Measurements from ENCODE around the gene NPM1. TPM values are rescaled to one million over a fixed set of nuclear protein-coding genes. Genes with fewer than 3 reads are reported as not detected.

The NPM1 gene, protein sequence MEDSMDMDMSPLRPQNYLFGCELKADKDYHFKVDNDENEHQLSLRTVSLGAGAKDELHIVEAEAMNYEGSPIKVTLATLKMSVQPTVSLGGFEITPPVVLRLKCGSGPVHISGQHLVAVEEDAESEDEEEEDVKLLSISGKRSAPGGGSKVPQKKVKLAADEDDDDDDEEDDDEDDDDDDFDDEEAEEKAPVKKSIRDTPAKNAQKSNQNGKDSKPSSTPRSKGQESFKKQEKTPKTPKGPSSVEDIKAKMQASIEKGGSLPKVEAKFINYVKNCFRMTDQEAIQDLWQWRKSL
- 774 to 814 TPM (median 795 TPM) in 3 replicates for total RNA-seq
- long read RNA-seq, transcript NPM1-201 (11 exons, 1,758 nt): major isoform, 511 of 574 reads
- long read RNA-seq, transcript NPM1-202 (10 exons, 1,237 nt): minor isoform, 13 of 574 reads
- long read RNA-seq, transcript NPM1-203 (10 exons, 1,598 nt): minor isoform, 30 of 574 reads
- long read RNA-seq, partial matches to known transcripts: 7 of 574 reads
- long read RNA-seq, other reads (novel, unspliced or antisense): 11 of 574 reads

DNA sequence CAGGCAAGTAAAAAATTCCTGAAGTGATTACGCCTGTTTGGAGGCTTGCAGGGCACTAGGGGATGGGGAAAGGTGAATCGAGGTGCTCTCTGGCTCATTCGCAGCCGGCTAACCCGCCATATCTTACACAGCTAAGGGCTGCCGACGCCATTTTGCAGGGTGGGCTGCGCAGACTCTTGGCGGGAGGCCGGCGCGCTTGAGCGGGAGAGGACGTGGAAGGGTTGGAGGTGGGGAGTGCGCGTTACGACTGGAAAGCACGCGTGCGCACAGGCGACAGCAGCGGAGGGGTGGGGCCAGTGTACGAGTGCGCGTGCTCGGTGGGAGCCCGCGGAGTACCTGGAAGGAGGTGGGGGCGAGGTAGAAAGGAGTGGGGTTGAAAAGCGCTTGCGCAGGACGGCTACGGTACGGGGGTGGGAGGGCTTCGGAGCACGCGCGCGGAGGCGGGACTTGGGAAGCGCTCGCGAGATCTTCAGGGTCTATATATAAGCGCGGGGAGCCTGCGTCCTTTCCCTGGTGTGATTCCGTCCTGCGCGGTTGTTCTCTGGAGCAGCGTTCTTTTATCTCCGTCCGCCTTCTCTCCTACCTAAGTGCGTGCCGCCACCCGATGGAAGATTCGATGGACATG, at the start of gene NPM1:
Gene NPM1, plus strand, starts transcription at position 505 of the 625 bp plus-strand sequence. Its CDS starts 100 bp downstream, at position 605.
- peak within 1 kb of the TSS; percentile 96 for H3K4me3 Mint-ChIP-seq (ENCODE audit: unreplicated experiment)

DNA sequence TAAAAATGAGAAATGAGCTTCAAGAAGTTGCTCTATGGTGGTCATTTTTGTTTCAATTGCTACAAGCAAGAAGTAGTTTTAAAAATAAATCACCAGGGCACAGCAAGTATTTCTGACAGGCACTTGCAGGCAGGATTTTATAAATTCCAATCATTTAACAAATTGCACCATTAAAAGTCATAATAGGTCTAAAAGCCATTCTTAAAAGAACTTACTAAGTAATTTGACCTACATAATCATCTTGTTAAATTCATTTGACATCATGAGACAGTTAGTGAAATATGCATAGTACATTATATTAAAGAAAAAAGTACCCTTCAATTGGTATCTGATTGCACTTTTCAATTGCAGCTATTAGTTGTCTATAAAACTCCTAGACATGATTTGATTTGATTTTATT, 47.6 kb upstream of the NPM1 start:
- Mint-ChIP-seq H3K36me3 (ENCODE audit: low read depth) (peaks cover 2% of the 10 kb centered on the region), H3K27me3 (ENCODE audit: low read depth) (peaks cover 35% of the 10 kb centered on the region), H3K9me3 (ENCODE audit: low read depth) (no peaks in the 10 kb centered on the region), H3K4me3 (ENCODE audit: unreplicated experiment) (no peak overlapping the region), H3K27ac (ENCODE audit: unreplicated experiment) (no peak overlapping the region), H3K4me1 (ENCODE audit: low read depth) (no peaks in the 10 kb centered on the region)
- no peak for DNase-seq (ENCODE audit: low spot score)
- TF ChIP-seq, protein P1, sequence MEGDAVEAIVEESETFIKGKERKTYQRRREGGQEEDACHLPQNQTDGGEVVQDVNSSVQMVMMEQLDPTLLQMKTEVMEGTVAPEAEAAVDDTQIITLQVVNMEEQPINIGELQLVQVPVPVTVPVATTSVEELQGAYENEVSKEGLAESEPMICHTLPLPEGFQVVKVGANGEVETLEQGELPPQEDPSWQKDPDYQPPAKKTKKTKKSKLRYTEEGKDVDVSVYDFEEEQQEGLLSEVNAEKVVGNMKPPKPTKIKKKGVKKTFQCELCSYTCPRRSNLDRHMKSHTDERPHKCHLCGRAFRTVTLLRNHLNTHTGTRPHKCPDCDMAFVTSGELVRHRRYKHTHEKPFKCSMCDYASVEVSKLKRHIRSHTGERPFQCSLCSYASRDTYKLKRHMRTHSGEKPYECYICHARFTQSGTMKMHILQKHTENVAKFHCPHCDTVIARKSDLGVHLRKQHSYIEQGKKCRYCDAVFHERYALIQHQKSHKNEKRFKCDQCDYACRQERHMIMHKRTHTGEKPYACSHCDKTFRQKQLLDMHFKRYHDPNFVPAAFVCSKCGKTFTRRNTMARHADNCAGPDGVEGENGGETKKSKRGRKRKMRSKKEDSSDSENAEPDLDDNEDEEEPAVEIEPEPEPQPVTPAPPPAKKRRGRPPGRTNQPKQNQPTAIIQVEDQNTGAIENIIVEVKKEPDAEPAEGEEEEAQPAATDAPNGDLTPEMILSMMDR (IDR thresholded peaks at IDR 0.05): no peak

More for the DNA sequence above, at the start of gene NPM1:
- peaks cover 39% of the 10 kb centered on the region for H3K4me1 Mint-ChIP-seq (ENCODE audit: low read depth)
- peaks cover 10% of the 10 kb centered on the region for H3K36me3 Mint-ChIP-seq (ENCODE audit: low read depth)
- peak; percentile 99 for DNase-seq (ENCODE audit: low spot score)
- peak within 1 kb of the TSS; percentile 99 for H3K27ac Mint-ChIP-seq (ENCODE audit: unreplicated experiment)
- TF ChIP-seq, protein P1 (IDR thresholded peaks at IDR 0.05): no peak
- H3K27me3 Mint-ChIP-seq (ENCODE audit: low read depth): no peaks in the 10 kb centered on the region
- no peaks in the 10 kb centered on the region for H3K9me3 Mint-ChIP-seq (ENCODE audit: low read depth)

DNA sequence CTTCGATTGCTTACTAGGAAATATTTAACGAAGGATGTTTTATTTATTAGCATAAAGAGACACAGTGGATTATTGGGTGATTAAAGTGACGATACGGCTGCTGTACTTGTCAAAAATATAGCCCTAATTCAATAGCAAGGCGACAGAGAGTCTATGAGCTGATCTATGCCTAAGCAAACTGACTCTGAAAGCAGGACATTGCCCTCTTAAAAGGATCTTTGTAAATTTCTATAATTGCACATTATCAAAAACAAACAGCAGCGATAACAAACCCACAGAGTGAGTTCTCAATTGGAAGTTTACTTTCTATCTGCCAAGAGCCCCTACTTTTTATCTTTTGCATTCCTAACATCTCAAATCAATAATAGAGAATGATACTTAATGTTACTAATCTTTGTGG, 47.2 kb upstream of the NPM1 start:
- DNase-seq (ENCODE audit: low spot score): no peak
- no peak overlapping the region for H3K4me3 Mint-ChIP-seq (ENCODE audit: unreplicated experiment)
- no peaks in the 10 kb centered on the region for H3K36me3 Mint-ChIP-seq (ENCODE audit: low read depth)
- peaks cover 31% of the 10 kb centered on the region for H3K27me3 Mint-ChIP-seq (ENCODE audit: low read depth)
- H3K9me3 Mint-ChIP-seq (ENCODE audit: low read depth): no peaks in the 10 kb centered on the region
- no peaks in the 10 kb centered on the region for H3K4me1 Mint-ChIP-seq (ENCODE audit: low read depth)
- TF ChIP-seq, protein P1 (IDR thresholded peaks at IDR 0.05): no peak
- no peak overlapping the region for H3K27ac Mint-ChIP-seq (ENCODE audit: unreplicated experiment)

DNA sequence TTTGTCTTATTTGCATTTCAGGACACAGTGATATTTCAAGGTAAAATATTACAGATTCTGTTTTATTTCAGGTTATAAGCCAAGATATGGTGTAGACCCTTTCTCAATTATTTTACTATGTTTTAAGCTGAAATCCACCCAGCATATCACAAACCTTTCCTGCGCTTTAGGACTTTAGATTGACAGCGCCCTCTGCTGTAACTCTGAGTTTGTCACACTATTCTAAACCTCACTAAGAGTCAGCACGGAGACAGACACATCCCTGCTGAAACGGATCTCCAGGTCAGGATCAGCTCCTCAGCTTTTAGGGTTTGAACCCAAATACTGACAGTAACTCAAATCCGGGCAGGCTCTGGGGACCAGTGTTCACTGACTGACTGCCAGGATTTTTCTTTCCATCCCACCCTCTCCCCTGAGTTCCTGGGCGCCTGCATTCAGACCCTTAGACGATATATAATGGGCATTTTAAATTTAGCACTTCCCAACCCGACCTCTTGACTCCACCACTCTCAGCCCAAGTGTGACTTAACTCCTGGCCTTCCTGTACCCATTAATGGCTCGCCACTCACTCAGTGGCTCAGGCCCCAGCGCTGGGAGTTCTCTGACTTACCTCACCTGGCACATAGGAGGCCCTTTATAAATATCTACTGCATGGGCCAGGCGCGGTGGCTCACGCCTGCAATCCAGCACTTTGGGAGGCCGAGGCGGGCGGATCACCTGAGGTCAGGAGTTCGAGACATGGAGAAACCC, 45.1 kb upstream of the NPM1 start:
- H3K36me3 Mint-ChIP-seq (ENCODE audit: low read depth): no peaks in the 10 kb centered on the region
- no peak for DNase-seq (ENCODE audit: low spot score)

More for the DNA sequence above, 45.1 kb upstream of the NPM1 start:
- H3K9me3 Mint-ChIP-seq (ENCODE audit: low read depth): no peaks in the 10 kb centered on the region
- no peak overlapping the region for H3K27ac Mint-ChIP-seq (ENCODE audit: unreplicated experiment)
- H3K4me1 Mint-ChIP-seq (ENCODE audit: low read depth): no peaks in the 10 kb centered on the region
- H3K27me3 Mint-ChIP-seq (ENCODE audit: low read depth): peaks cover 13% of the 10 kb centered on the region
- TF ChIP-seq, protein P1 (IDR thresholded peaks at IDR 0.05): peak; percentile 89
- no peak overlapping the region for H3K4me3 Mint-ChIP-seq (ENCODE audit: unreplicated experiment)
